Erythroblast (primary cell): ENCODE measurements around the gene CDK8.

Experiments
- GATA1 ChIP-seq: IDR thresholded peaks from 2 replicates; pipeline ENCODE4 v1.6.1; 2011; ENCODE audit warnings: low read depth, mild to moderate bottlenecking, control low read depth, low read length, moderate library complexity
- POLR2A ChIP-seq: IDR thresholded peaks from 2 replicates; pipeline ENCODE4 v1.6.1; 2011; ENCODE audit warnings: mild to moderate bottlenecking, low read length

GRCh38 chr13:26362261-26362660 lies 108.3 kb downstream of the CDK8 start:
- TF ChIP-seq POLR2A: no peak
- TF ChIP-seq GATA1: no peak
